ENCODE measurements around the gene SEC61B.

The SEC61B gene

GRCh38 chr9:99221621-99222415 lies at the start of gene SEC61B, which contains the start of gene ALG2:
Gene SEC61B, plus strand, starts transcription at chr9:99222282. Its CDS starts 82 bp downstream, at chr9:99222364.
Gene ALG2, minus strand, starts transcription at chr9:99221942. Its CDS starts 48 bp downstream, at chr9:99221894.
- peak; percentile 94 for DNase-seq

- peak; percentile 45 for DNase-seq
Observed at GRCh38 chr9:99173570-99174504, 48.2 kb upstream of the SEC61B start.

DNA sequence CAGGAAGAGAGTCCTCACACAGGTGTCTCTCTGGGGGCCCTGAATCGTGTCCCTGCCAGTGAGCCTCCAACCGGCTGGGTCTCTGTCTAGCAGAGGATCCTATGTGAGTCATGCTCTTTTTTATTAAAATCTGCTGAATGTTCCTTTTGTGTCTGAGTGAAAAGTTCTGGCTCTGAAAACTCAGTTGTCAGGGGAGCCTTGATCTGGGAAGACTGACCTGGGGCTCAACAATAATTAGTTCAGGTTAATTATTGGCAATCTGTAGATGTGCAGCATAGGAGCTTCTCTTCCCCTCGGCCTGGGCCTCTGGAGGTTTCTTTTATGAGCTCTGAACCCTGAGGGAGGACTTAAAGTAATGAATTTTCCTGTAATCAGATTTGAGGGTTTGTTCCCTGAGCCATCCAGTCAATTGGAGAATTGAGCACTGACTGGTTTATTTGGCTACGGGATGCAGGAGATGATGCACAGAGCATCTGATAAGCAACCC lies 45.5 kb upstream of the SEC61B start:
- DNase-seq = no peak

GRCh38 chr9:99177576-99178366 lies 44.3 kb upstream of the SEC61B start:
- DNase-seq = no peak

- no peak for DNase-seq
Observed at GRCh38 chr9:99178912-99179872, 42.9 kb upstream of the SEC61B start.

GRCh38 chr9:99180199-99180598 lies 41.9 kb upstream of the SEC61B start:
- DNase-seq = peak; percentile 86

GRCh38 chr9:99180662-99181061 lies 41.4 kb upstream of the SEC61B start:
- no peak for DNase-seq

DNA sequence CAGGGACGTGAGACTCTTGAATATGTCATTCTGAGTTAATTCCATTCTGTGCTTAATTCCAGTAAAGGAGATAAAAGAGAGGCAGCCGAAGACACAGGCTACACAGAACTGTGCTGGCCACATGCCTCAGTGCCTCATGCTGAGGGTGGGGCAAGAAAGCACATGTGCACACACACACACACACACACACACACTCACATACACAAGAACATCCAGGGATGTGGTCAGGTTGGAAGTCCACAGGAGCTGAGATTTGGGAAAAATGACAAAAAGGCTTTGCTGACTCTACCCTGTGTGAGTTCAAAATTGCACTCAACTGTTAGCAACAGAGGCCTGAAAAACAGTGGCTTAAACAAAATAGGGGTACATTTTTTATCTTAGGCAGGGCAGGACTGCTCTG lies 40.9 kb upstream of the SEC61B start:
- no peak for DNase-seq

GRCh38 chr9:99181621-99182020 lies 40.5 kb upstream of the SEC61B start:
- peak; percentile 77 for DNase-seq

DNA sequence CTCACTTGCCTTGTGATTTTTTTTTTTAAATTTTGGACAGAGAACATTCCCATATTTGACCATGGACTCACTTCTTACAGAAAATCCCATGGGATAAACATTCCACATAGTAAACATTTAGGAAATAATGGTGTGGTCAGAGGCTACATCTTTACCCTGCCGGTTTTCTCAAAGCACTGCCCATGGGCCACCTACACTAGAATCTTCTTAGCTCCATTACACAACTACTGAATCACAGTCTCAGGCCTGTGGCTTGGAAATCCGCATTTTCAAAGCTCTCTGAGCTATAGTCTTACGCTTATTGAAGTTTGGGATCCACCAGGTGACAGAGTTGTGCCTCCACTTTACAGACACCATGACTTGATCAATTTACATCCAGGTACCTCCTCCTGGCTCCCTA lies 39.7 kb upstream of the SEC61B start:
- DNase-seq = no peak

DNA sequence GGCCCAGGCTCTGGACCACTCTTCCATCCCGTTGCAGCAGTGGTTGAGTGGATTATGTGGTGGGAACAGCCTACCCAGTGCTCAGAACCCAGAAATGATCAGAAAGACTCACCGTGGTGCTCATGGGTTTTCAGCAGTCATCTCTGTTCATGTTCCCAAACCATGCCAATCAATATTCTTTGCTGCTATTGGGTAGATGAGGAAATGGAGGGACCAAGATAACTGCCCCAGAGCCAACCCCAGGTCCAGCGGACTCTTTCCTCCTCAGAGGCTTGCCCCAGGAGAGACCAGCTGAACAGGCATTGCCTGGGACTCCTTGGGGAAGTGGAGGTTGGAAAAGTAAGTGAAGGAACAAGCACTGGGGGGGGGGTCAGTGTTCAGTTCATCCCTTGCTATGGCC lies 38.5 kb upstream of the SEC61B start:
- no peak for DNase-seq

GRCh38 chr9:99184110-99184474 lies 38.0 kb upstream of the SEC61B start:
- DNase-seq = no peak

DNA sequence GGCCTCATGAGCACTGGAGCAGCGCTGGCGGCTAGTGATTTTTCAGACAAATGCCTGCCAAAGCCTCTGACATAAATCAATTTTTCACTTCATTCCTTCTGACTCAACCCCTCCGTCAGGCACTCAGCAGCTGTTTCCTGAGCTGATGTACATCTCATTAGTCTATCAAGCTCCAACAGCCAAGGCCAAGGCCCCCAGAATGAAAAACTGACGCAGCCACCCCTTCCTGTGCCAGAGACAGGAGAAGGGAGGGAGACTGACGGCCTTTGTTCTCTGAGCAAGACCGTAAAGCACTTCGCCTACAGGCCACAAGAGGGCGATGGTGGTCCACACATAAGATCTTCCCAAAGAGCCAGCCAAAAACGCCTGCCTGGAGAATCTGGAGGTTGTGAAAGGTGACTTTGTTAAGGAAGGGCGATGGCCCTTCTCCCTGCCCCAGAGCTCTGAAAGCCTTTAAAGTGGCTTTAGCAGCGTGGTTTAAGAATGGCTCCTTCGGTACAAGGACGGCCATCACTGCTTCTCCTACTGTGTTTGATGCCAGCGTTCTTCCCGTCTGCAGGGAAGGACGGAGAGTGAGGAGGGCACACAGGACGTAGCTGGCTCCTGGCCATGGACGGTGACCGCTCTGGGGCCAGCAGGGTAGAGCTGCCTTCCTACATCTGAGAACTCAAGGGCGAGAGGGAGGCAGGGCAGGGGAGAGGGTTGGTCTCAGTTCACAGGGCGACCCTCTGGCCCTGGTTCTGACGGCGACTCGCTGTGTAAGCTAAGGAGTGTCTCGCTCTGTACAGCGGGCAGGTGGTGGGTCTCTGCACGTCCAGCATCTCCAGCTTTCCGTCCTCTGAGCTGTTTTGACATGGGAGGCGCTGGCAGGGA lies 37.4 kb upstream of the SEC61B start:
- peak; percentile 91 for DNase-seq

DNA sequence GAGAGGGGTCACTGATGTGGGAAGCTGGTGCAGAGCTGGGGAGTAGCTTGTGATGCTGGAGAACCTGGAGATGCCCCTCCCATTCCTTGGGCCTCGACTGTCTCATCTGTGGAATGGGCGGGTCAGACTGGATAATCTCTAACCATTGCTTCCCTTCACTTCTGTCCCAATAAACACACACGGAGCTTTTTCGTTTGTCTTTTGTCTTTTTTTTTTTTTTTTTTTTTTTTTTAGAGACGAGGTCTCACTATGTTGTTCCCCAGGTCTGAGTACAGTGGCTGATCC lies 36.8 kb upstream of the SEC61B start:
- no peak for DNase-seq

- no peak for DNase-seq
Observed at GRCh38 chr9:99185934-99186333, 36.1 kb upstream of the SEC61B start.

- no peak for DNase-seq
Observed at GRCh38 chr9:99187311-99187710, 34.8 kb upstream of the SEC61B start.

DNA sequence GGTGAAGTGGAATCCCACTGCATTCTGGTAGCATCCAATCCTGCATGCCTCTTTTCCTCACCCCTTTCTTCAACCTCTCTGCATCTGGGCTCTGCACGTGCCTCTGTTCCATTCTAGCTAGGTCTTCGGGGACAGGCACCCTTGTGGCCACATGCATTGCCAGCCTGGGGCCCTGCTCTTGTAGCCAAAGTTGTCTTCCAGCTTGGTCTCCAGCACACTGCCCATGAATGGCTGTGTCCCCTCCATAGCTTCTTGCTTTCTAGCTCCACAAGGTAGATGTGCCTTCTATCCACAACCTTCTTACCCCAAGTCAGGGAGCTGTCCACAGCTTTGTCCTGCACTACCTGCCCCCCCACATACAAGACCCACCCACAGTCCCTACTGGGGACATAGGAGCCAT lies 32.9 kb upstream of the SEC61B start:
- no peak for DNase-seq

GRCh38 chr9:99189887-99190596 lies 32.0 kb upstream of the SEC61B start:
- no peak for DNase-seq

DNA sequence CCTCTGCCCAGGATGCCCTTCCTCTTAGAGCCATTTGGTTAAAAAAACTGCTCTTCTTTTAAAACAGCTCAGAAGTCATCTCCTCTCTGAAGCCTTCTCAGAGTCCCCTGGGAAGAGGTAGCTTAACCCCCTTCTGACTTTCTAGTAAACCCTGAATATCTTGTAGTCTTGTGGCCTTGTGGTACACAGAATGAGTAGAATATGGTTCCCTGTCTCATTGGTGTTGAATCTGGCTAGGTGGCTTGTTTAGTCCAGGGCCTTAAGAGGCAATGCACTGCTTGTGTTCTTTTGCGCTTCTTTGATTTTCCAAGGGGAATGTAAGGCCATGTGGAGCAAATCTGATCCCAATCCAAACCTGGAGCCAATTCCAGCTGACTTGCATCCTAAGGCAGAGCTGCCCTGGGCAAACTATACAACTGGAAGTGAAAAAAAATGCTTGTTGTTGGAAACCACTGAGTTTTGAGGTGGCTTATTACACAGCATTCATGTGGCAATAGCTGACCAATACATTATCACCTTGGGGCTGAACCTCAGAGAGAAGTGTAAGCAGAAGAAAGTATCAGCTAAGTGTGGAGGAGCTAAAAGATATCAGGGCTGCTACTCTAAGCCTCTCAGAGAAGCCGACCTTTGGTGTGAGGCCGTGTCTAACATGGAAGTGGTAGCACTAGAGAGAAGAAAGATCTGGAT lies 31.3 kb upstream of the SEC61B start:
- DNase-seq = no peak

Measured in activated CD4-positive, alpha-beta T cell treated with anti-CD3 and anti-CD28 coated beads, Interleukin-10, Interleukin-2, amounts not matched to agents 100 ng/mL and 50 ng/mL, durations not matched to agents 16 hours and 8 hours (primary cell).